Fibroblast of lung (primary cell): ENCODE measurements around the gene CLCN7. TPM values are rescaled to one million over a fixed set of nuclear protein-coding genes. Genes with fewer than 3 reads are reported as not detected.

Source experiments
- DNase-seq, 2 donors: peaks; one replicate each; pipeline versions ENCODE4 v3.0.0 to v3.0.0-alpha.2; 2010; ENCODE audit warnings: low read depth in 2 of 2
- H2AFZ ChIP-seq: 2 replicates; pipeline ENCODE4 v1.5.1; 2012; ENCODE audit warnings: low read length, control low read depth, inconsistent platforms
- H3K27ac ChIP-seq: 2 replicates; pipeline ENCODE4 v1.5.1; 2011; ENCODE audit warnings: low read length, control low read depth; ENCODE audit not compliant: insufficient read depth
- H3K27me3 ChIP-seq: 2 replicates; pipeline ENCODE4 v1.5.1; 2011; ENCODE audit warnings: mild to moderate bottlenecking, low read length; ENCODE audit not compliant: control insufficient read depth, insufficient read depth
- H3K36me3 ChIP-seq: 2 replicates; pipeline ENCODE4 v1.5.1; 2011; ENCODE audit warnings: low read length; ENCODE audit not compliant: control insufficient read depth, insufficient read depth
- H3K4me1 ChIP-seq: 2 replicates; pipeline ENCODE4 v1.5.1; 2011; ENCODE audit warnings: low read length; ENCODE audit not compliant: control insufficient read depth, insufficient read depth; ENCODE audit errors: extremely low read depth
- H3K4me2 ChIP-seq: 2 replicates; pipeline ENCODE4 v1.5.1; 2011; ENCODE audit warnings: low read length, control low read depth; ENCODE audit not compliant: insufficient read depth; ENCODE audit errors: extremely low read depth
- H3K4me3 ChIP-seq, 4 experiments: fragments of 200-600 bp in 1 of 4; sonication (generic) in 1 of 4; replicated peaks in 1 of 4; 2 replicates each; pipeline ENCODE4 v1.5.1; 2011 to 2016; ENCODE audit warnings: low read length in 4 of 4, low read depth in 3 of 4, mild to moderate bottlenecking in 3 of 4, control low read depth in 2 of 4, inconsistent platforms in 1 of 4, mixed read lengths in 1 of 4; ENCODE audit not compliant: insufficient read depth in 1 of 4; ENCODE audit errors: control extremely low read depth in 1 of 4
- H3K79me2 ChIP-seq: 2 replicates; pipeline ENCODE4 v1.5.1; 2012; ENCODE audit warnings: mild to moderate bottlenecking, low read length, inconsistent platforms; ENCODE audit not compliant: control insufficient read depth, insufficient read depth
- H3K9ac ChIP-seq: 2 replicates; pipeline ENCODE4 v1.5.1; 2011; ENCODE audit warnings: mild to moderate bottlenecking, low read length, control low read depth; ENCODE audit not compliant: insufficient read depth
- H3K9me3 ChIP-seq: 2 replicates; pipeline ENCODE4 v1.5.1; 2012; ENCODE audit warnings: low read depth, low read length; ENCODE audit not compliant: control insufficient read depth, insufficient read depth
- H4K20me1 ChIP-seq: 2 replicates; pipeline ENCODE4 v1.5.1; 2011; ENCODE audit warnings: low read length; ENCODE audit not compliant: control insufficient read depth, insufficient read depth; ENCODE audit errors: extremely low read depth
- EZH2 ChIP-seq: IDR thresholded peaks from 2 replicates; pipeline ENCODE4 v1.5.1; 2012; ENCODE audit warnings: low read length, control low read depth, mild to moderate bottlenecking; ENCODE audit errors: missing control alignments
- polyA plus RNA-seq, 2 donors: library from polyadenylated mRNA; depleted of rRNA in 1 of 2; stranded (reverse) in 1 of 2; unstranded in 1 of 2; fragments of >200 nt; gene quantifications; 2 replicates each; pipeline ENCODE4 v1.2.1, GENCODE V29; 2011 to 2012; ENCODE audit warnings: missing spikeins in 1 of 2
- total RNA-seq: library from RNA; depleted of rRNA; stranded (reverse); fragments of >200 nt; gene quantifications from 2 replicates; pipeline ENCODE4 v1.2.1, GENCODE V29; 2014
- TF ChIP-seq, protein P1 (sequence below), 2 donors: IDR thresholded peaks in 1 of 2; conservative IDR thresholded peaks in 1 of 2; 1 replicate in 1 of 2; 2 replicates in 1 of 2; pipeline ENCODE4 v1.5.1; 2011 to 2012; ENCODE audit warnings: low read length in 2 of 2, control low read depth in 1 of 2, inconsistent platforms in 1 of 2, low read depth in 1 of 2, mild to moderate bottlenecking in 1 of 2

The CLCN7 gene
- total and polyA plus RNA-seq, 2 donors (not counting 1 experiment from before 2014, with no cell fraction given), result 25.0 to 83.4 TPM

GRCh38 chr16:1453316-1453715 is 21.5 kb downstream of the CLCN7 start:
- no peak overlapping the region for H3K4me3 ChIP-seq

GRCh38 chr16:1452530-1452929 is 22.3 kb downstream of the CLCN7 start:
- no peak for TF ChIP-seq EZH2
- TF ChIP-seq, protein P1, sequence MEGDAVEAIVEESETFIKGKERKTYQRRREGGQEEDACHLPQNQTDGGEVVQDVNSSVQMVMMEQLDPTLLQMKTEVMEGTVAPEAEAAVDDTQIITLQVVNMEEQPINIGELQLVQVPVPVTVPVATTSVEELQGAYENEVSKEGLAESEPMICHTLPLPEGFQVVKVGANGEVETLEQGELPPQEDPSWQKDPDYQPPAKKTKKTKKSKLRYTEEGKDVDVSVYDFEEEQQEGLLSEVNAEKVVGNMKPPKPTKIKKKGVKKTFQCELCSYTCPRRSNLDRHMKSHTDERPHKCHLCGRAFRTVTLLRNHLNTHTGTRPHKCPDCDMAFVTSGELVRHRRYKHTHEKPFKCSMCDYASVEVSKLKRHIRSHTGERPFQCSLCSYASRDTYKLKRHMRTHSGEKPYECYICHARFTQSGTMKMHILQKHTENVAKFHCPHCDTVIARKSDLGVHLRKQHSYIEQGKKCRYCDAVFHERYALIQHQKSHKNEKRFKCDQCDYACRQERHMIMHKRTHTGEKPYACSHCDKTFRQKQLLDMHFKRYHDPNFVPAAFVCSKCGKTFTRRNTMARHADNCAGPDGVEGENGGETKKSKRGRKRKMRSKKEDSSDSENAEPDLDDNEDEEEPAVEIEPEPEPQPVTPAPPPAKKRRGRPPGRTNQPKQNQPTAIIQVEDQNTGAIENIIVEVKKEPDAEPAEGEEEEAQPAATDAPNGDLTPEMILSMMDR (conservative IDR thresholded peaks at IDR 0.05 in 1 of 2, IDR thresholded peaks at IDR 0.05 in 1 of 2; ENCODE audit: low read depth in 1 of 2, low read length in 2 of 2), result no peak
- Histone ChIP-seq H3K4me1 (no peaks in the 10 kb centered on the region), H2AFZ (no peak overlapping the region), H3K9me3 (no peaks in the 10 kb centered on the region), H3K36me3 (peaks cover 16% of the 10 kb centered on the region), H3K79me2 (no peaks in the 10 kb centered on the region), H3K4me2 (no peak overlapping the region), H3K27ac (no peak overlapping the region), H3K27me3 (no peaks in the 10 kb centered on the region), H3K9ac (no peak overlapping the region), H3K4me3 (no peak overlapping the region), H4K20me1 (no peaks in the 10 kb centered on the region)
- DNase-seq, result no peak

More at GRCh38 chr16:1453316-1453715, 21.5 kb downstream of the CLCN7 start:
- no peak overlapping the region for H2AFZ ChIP-seq
- H3K9ac ChIP-seq, result no peak overlapping the region
- no peak overlapping the region for H3K4me2 ChIP-seq
- no peak overlapping the region for H3K27ac ChIP-seq
- no peak for TF ChIP-seq EZH2
- TF ChIP-seq, protein P1 (conservative IDR thresholded peaks at IDR 0.05 in 1 of 2, IDR thresholded peaks at IDR 0.05 in 1 of 2; ENCODE audit: low read depth in 1 of 2, low read length in 2 of 2), result no peak
- no peak for DNase-seq
- no peaks in the 10 kb centered on the region for H3K4me1 ChIP-seq
- H3K79me2 ChIP-seq, result no peaks in the 10 kb centered on the region
- H3K9me3 ChIP-seq, result no peaks in the 10 kb centered on the region
- H3K27me3 ChIP-seq, result no peaks in the 10 kb centered on the region
- peaks cover 13% of the 10 kb centered on the region for H3K36me3 ChIP-seq
- H4K20me1 ChIP-seq, result no peaks in the 10 kb centered on the region

DNA sequence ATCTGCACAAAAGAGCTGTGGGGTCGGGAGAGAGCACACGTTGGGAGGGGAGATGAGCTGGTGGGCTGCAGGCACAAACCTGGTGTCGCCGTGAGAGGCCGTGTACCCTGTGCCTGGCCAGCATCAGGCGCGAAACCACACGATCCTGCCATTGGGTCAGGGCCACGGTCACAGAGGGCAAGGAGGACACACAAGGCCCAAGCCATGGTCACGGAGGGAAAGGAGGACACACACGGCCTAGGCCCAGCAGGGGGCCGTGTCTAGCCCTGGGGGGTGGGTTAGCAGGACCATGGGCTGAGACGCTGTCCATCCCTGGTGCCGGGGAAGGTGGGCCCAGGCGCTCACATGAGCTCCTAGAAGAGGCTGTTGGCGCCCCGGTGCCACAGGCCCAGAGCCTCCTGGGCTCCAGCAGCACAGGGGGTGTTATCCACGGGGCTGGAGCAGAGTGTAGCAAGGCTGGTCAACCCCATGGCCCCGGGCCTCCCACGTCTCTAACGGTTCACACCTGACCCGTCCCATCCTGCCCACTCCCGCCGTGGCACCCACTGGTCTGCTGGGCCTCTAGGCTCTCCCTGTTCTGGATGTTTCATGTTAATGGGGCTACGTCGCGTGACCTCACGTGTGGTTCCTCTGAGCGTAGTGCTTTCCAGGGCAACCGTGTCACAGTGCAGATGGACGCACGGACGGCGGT is 23.0 kb downstream of the CLCN7 start:
- DNase-seq, result no peak
- no peak overlapping the region for H3K9ac ChIP-seq
- no peak overlapping the region for H3K4me2 ChIP-seq
- H3K27me3 ChIP-seq, result no peaks in the 10 kb centered on the region
- H3K79me2 ChIP-seq, result no peaks in the 10 kb centered on the region
- no peak overlapping the region for H3K4me3 ChIP-seq
- H3K4me1 ChIP-seq, result no peaks in the 10 kb centered on the region
- no peak overlapping the region for H2AFZ ChIP-seq
- H3K9me3 ChIP-seq, result no peaks in the 10 kb centered on the region
- H3K27ac ChIP-seq, result no peak overlapping the region
- H4K20me1 ChIP-seq, result no peaks in the 10 kb centered on the region
- H3K36me3 ChIP-seq, result peaks cover 17% of the 10 kb centered on the region
- TF ChIP-seq EZH2, result no peak
- TF ChIP-seq, protein P1 (conservative IDR thresholded peaks at IDR 0.05 in 1 of 2, IDR thresholded peaks at IDR 0.05 in 1 of 2; ENCODE audit: low read depth in 1 of 2, low read length in 2 of 2), result no peak
